Suprapubic skin (tissue), 4 donors: ENCODE measurements around the gene KCNIP3. TPM values are rescaled to one million over a fixed set of nuclear protein-coding genes. Genes with fewer than 3 reads are reported as not detected.

Experiments
- DNase-seq, 2 donors: peaks; one replicate each; pipeline ENCODE4 v3.0.0-alpha.2; 2019; ENCODE audit warnings: low spot score in 2 of 2
- H3K27ac ChIP-seq: fragments of 200-600 bp; sonication (generic); one replicate; pipeline ENCODE4 v1.5.1; 2019
- H3K27me3 ChIP-seq: fragments of 200-600 bp; sonication (generic); one replicate; pipeline ENCODE4 v1.5.1; 2019
- H3K36me3 ChIP-seq: fragments of 200-600 bp; sonication (generic); one replicate; pipeline ENCODE4 v1.5.1; 2019
- H3K4me1 ChIP-seq: fragments of 200-600 bp; sonication (generic); one replicate; pipeline ENCODE4 v1.5.1; 2019
- H3K4me3 ChIP-seq: fragments of 200-600 bp; sonication (generic); one replicate; pipeline ENCODE4 v1.5.1; 2019; ENCODE audit warnings: mild to moderate bottlenecking
- H3K9me3 ChIP-seq: fragments of 200-600 bp; sonication (generic); one replicate; pipeline ENCODE4 v1.5.1; 2019
- CTCF ChIP-seq, 2 donors: fragments of 200-600 bp in 1 of 2; fragments of 450-650 bp in 1 of 2; sonication (generic) in 1 of 2; IDR thresholded peaks; one replicate each; pipeline ENCODE4 v1.5.1; 2016 to 2019; ENCODE audit warnings: antibody characterized with exemption in 2 of 2, mild to moderate bottlenecking in 1 of 2, moderate library complexity in 1 of 2
- EP300 ChIP-seq: sonication (generic); formaldehyde crosslinking; IDR thresholded peaks from one replicate; pipeline ENCODE4 v1.6.1; 2017; ENCODE audit warnings: antibody characterized with exemption
- POLR2A ChIP-seq, 2 donors: fragments of 450-650 bp; IDR thresholded peaks; one replicate each; pipeline ENCODE4 v1.6.1; 2017; ENCODE audit warnings: antibody characterized with exemption in 2 of 2, mild to moderate bottlenecking in 2 of 2, moderate library complexity in 2 of 2
- POLR2AphosphoS5 ChIP-seq, 3 donors: sonication (generic); formaldehyde crosslinking; IDR thresholded peaks; one replicate each; pipeline ENCODE4 v1.6.1; 2017; ENCODE audit warnings: antibody characterized with exemption in 3 of 3
- WGBS: methylation state at CpG from one replicate; pipeline ENCODE4 v1.1.5; 2018; 5-methylcytosine and 5-hydroxymethylcytosine counted together
- total RNA-seq, 4 donors: library from RNA; depleted of rRNA; stranded (reverse); fragments of >200 nt; gene quantifications; one replicate each; pipeline ENCODE4 v1.1.0, GENCODE V29; 2016

The KCNIP3 gene
- total RNA-seq, 4 donors from 2014 or later: 7.1 to 21.6 (median 13.6) TPM

- DNase-seq: no peak
- Histone ChIP-seq H3K27me3 (no peaks in the 10 kb centered on the region), H3K36me3 (no peaks in the 10 kb centered on the region), H3K9me3 (no peaks in the 10 kb centered on the region), H3K4me1 (peaks cover 15% of the 10 kb centered on the region), H3K4me3 (no peak overlapping the region), H3K27ac (no peak overlapping the region)
- 86% methylated on average over 8 of the region's 8 CpGs for WGBS
- no peak for TF ChIP-seq EP300
- TF ChIP-seq CTCF (IDR thresholded peaks at IDR 0.05): no peak
- TF ChIP-seq POLR2A (IDR thresholded peaks at IDR 0.05): no peak
- TF ChIP-seq POLR2AphosphoS5 (IDR thresholded peaks at IDR 0.05): no peak
Measured at GRCh38 chr2:95332036-95332435, 34.9 kb downstream of the KCNIP3 start.

GRCh38 chr2:95333056-95333455 is 35.9 kb downstream of the KCNIP3 start:
- H3K4me1 ChIP-seq: peaks cover 15% of the 10 kb centered on the region
- TF ChIP-seq POLR2A (IDR thresholded peaks at IDR 0.05) (no peak), CTCF (IDR thresholded peaks at IDR 0.05) (no peak), EP300 (no peak), POLR2AphosphoS5 (IDR thresholded peaks at IDR 0.05) (no peak)
- H3K36me3 ChIP-seq: no peaks in the 10 kb centered on the region
- H3K27me3 ChIP-seq: no peaks in the 10 kb centered on the region
- H3K9me3 ChIP-seq: no peaks in the 10 kb centered on the region
- no peak overlapping the region for H3K27ac ChIP-seq
- DNase-seq: no peak
- 89% methylated on average over 7 of the region's 7 CpGs for WGBS
- no peak overlapping the region for H3K4me3 ChIP-seq

- Histone ChIP-seq H3K4me1 (peaks cover 15% of the 10 kb centered on the region), H3K27ac (peak overlapping the region; percentile 26), H3K9me3 (no peaks in the 10 kb centered on the region), H3K36me3 (no peaks in the 10 kb centered on the region), H3K4me3 (no peak overlapping the region), H3K27me3 (no peaks in the 10 kb centered on the region)
- TF ChIP-seq CTCF (IDR thresholded peaks at IDR 0.05): no peak
- TF ChIP-seq POLR2A (IDR thresholded peaks at IDR 0.05): no peak
- TF ChIP-seq EP300: no peak
- peak in 1 of 3 donors; percentile 10 for TF ChIP-seq POLR2AphosphoS5 (IDR thresholded peaks at IDR 0.05)
- DNase-seq: peak; percentile 86 to 90
- 42% methylated on average over 10 of the region's 11 CpGs for WGBS
Measured at GRCh38 chr2:95333888-95334338, 36.8 kb downstream of the KCNIP3 start.

GRCh38 chr2:95334916-95335641 is 37.9 kb downstream of the KCNIP3 start:
- Histone ChIP-seq H3K4me3 (no peak overlapping the region), H3K27ac (no peak overlapping the region), H3K27me3 (no peaks in the 10 kb centered on the region)

More at GRCh38 chr2:95334916-95335641, 37.9 kb downstream of the KCNIP3 start:
- TF ChIP-seq CTCF (IDR thresholded peaks at IDR 0.05) (no peak), POLR2A (IDR thresholded peaks at IDR 0.05) (no peak), POLR2AphosphoS5 (IDR thresholded peaks at IDR 0.05) (no peak), EP300 (no peak)
- WGBS: 100% methylated on average over 1 of the region's 1 CpG
- Histone ChIP-seq H3K36me3 (no peaks in the 10 kb centered on the region), H3K9me3 (no peaks in the 10 kb centered on the region), H3K4me1 (peaks cover 15% of the 10 kb centered on the region)
- DNase-seq: no peak
